ENCODE results near the gene NUDT3.
"Not testable (repeated sequence)": the region's sequence is repeated elsewhere in the genome, so short reads cannot be mapped to it uniquely, and the experiment has no call there.

The NUDT3 gene

GRCh38 chr6:34259529-34260069 is 132.9 kb downstream of the NUDT3 start:
- DNase-seq (ENCODE audit: low read depth in 2 of 2) = no peak

- not testable (repeated sequence) for DNase-seq (ENCODE audit: low read depth in 2 of 2)
These were observed 140.1 kb downstream of the NUDT3 start for GRCh38 chr6:34252395-34252794.

- no peak for DNase-seq (ENCODE audit: low read depth in 2 of 2)
These were observed 142.8 kb downstream of the NUDT3 start for GRCh38 chr6:34249469-34250261.

GRCh38 chr6:34248727-34249468 is 143.6 kb downstream of the NUDT3 start, which contains the start of gene SMIM29:
TSS of gene SMIM29 (minus strand) at chr6:34249006. CDS start at chr6:34247791, 1,215 bp downstream.
- DNase-seq (ENCODE audit: low read depth in 2 of 2) = peak; percentile 83 to 86

GRCh38 chr6:34248198-34248726 is 144.2 kb downstream of the NUDT3 start:
- no peak for DNase-seq (ENCODE audit: low read depth in 2 of 2)

- no peak for DNase-seq (ENCODE audit: low read depth in 2 of 2)
These were observed 144.8 kb downstream of the NUDT3 start for GRCh38 chr6:34247481-34248197.

GRCh38 chr6:34246563-34247391 is 145.7 kb downstream of the NUDT3 start:
- DNase-seq (ENCODE audit: low read depth in 2 of 2) = no peak

GRCh38 chr6:34246249-34246562 is 146.3 kb downstream of the NUDT3 start:
- no peak for DNase-seq (ENCODE audit: low read depth in 2 of 2)

GRCh38 chr6:34245761-34246140 is 146.7 kb downstream of the NUDT3 start:
- not testable (repeated sequence) for DNase-seq (ENCODE audit: low read depth in 2 of 2)

- DNase-seq (ENCODE audit: low read depth in 2 of 2) = not testable (repeated sequence)
These were observed 147.3 kb downstream of the NUDT3 start for GRCh38 chr6:34245032-34245760.

- peak; percentile 63 to 65 for DNase-seq (ENCODE audit: low read depth in 2 of 2)
These were observed 148.3 kb downstream of the NUDT3 start for GRCh38 chr6:34243901-34244884.

- DNase-seq (ENCODE audit: low read depth in 2 of 2) = no peak
These were observed 149.2 kb downstream of the NUDT3 start for GRCh38 chr6:34243131-34243771.

GRCh38 chr6:34242252-34243130 is 150.0 kb downstream of the NUDT3 start:
- DNase-seq (ENCODE audit: low read depth in 2 of 2) = no peak

GRCh38 chr6:34241351-34242215 is 150.9 kb downstream of the NUDT3 start:
- no peak for DNase-seq (ENCODE audit: low read depth in 2 of 2)

- no peak for DNase-seq (ENCODE audit: low read depth in 2 of 2)
These were observed 151.9 kb downstream of the NUDT3 start for GRCh38 chr6:34240329-34241248.

- DNase-seq (ENCODE audit: low read depth in 2 of 2) = no peak
These were observed 152.6 kb downstream of the NUDT3 start for GRCh38 chr6:34239893-34240292.
